HuH-7.5 (cell line): Measurements from ENCODE around the gene PAQR8.
"Not testable (repeated sequence)": the region's sequence is repeated elsewhere in the genome, so short reads cannot be mapped to it uniquely, and the experiment has no call there.

Source experiments
- DNase-seq: peaks from one replicate; pipeline ENCODE4 v3.0.0; 2011; ENCODE audit warnings: low spot score

PAQR8 gene

DNA sequence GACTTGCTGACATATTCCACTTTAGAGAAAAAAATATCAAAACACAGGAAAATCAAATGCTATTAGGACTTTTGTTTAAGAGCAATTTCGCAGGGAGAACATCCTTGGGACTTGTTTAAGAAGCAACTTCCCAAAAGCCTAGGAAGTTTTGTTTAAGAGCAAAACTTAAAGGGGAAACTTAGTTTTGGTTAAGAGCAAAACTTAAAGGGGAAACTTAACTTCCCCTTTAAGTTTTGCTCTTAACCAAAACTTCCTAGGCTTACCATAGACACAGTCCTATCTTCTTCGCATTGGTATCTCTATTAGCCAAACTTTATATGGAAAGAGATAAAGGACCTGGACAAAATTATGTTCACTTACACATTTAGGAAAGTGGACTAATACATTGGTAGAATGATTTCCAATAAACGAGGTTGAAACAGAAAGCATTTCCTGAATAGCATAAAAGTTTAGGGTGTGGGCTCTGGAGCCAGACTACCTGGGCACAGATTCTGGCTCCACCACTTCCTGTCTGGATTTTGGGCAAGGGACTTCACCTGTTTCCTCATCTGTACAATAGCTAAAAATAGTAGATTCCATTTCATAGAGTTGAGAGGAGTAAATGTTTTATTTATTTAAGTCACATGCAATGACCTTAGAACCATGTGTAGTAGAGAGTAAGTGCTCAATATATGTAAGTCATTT, 15.7 kb downstream of the PAQR8 start:
- no peak for DNase-seq

DNA sequence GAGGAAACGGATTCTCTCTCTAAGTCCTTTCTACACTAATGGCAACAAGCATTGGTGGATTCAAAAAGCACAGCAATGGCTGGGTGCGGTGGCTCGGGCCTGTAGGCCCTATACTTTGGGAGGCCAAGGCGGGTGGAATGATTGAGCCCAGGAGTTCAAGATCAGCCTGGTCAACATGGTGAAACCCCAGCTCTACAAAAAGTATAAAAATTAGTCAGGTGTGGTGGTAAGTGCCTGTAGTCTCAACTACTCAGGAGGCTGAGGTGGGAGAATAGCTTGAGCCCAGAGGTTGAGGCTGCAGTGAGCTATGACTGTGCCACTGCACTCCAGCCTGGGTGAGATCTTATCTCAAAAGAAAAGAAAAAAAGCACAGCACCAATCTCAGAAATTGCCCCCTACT, 19.3 kb downstream of the PAQR8 start:
- DNase-seq: no peak

GRCh38 chr6:52384145-52384766, 22.3 kb downstream of the PAQR8 start:
- DNase-seq: no peak

DNA sequence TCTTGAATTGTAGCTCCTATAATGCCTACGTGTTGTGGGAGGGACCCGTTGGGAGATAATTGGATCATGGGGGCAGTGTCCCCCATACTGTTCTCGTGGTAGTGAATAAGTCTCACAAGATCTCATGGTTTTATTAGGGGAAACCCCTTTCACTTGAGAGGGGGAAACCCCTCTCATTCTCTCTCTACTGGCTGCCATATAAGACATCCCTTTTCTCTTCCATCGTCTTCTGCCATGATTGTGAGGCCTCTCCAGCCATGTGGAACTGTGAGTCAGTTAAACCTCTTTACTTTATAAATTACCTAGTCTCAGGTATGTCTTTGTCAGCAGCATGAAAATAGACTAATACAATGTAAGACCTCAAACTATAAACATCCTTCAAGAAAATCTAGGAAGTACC, 23.1 kb downstream of the PAQR8 start:
- no peak for DNase-seq

DNA sequence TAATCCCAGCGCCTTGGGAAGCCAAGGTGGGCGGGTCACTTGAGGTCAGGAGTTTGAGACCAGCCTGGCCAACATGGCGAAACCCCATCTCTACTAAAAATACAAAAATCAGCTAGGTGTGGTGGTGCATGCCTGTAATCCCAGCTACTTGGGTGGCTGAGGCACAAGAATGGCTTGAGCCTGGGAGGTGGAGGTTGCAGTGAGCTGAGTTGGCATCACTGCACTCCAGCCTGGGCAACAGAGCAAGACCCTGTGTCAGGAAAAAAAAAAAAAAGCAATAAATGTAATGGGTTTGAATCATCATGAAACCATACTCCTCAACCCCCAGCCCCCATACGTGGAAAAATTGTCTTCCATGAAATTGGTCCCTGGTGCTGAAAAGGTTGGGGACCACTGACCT, 26.2 kb downstream of the PAQR8 start:
- not testable (repeated sequence) for DNase-seq

DNA sequence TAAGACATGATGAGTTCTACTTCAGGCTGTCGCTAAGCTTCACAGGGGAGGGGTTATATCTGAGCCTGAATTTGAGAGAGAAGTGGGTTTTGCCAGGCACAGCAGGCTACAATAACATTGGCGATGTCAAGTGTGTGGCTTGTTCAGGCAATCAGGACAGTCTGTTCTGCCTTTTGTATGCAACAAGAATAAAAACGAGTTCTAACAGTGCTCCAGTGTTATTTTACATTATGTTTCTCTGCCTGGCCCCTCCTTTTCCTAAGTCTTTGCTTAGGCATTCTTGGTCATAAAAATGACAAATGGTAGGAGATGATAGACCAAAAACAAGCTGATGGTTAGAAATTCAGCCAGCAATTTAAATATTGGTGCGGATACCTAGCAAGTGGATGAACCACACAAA, 26.8 kb downstream of the PAQR8 start:
- DNase-seq: no peak

DNA sequence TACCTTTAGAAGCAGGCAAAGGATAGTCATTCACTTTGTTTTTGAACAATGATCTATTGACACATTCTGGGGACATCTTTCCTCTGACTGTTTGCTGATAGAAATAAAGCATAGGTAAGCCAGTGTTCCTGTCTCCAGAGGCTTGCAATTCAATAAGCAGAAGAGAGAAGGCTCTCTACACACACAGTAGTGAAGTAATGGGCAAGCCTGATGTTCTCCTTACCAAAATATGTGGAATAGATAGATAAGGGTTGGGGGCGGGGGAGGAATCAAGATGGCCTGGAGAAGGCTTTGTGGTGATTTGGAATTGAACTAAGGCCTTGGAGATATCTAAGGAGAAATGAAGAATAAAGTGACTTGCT, 27.3 kb downstream of the PAQR8 start:
- DNase-seq: no peak

DNA sequence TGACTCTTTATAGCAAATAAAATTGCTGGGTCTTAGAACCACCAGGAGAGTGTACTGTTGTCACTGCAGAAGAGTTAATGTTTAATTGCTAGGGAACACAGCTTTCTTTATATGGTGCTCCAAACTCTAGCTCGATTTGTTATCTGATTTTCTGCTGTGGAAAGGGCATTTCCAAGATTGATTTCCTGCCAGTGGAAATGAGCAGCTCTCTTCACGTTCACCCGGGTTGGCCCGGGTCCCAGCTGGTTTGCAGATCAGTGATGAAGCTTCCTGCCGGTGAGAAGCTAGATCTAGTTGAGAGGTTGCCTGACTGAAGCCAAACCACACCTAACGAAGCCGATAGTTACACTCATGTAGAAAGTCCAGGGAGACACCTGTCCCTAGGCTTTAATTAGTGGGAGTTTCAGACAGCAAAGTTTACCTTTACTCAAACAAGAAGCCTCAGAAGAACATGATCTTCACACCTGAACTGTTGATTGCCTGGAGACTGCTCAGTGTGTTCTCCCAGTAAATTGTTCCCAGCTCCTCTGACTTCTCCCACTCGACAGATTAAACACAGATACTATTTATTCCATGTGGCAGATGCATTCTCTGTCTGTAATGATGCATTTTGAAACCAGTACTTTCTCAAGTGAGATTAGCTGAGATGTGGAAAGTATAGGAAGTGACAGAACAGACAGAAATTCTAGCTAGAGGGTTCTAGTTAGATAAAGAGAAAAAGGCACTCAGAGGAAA, 27.8 kb downstream of the PAQR8 start:
- DNase-seq: peak; percentile 27

DNA sequence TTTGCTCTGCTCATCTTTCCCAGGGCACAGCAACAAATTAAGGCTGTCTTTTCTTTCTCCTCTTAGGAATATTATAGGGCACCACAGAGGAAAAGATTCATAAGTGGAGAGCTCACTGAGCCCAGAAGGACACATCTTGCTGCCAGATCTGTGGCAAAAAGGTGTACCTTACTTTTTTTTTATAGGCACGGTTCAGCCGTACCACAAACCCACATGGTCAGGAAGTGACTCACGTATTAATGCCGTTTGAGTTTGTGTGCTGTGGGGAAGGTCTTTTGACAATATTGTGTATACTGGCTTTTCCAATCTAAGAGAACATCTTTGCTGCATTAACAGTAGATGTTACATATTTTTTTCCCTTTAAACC, 28.4 kb downstream of the PAQR8 start:
- DNase-seq: no peak

GRCh38 chr6:52391599-52391998, 29.6 kb downstream of the PAQR8 start:
- no peak for DNase-seq

DNA sequence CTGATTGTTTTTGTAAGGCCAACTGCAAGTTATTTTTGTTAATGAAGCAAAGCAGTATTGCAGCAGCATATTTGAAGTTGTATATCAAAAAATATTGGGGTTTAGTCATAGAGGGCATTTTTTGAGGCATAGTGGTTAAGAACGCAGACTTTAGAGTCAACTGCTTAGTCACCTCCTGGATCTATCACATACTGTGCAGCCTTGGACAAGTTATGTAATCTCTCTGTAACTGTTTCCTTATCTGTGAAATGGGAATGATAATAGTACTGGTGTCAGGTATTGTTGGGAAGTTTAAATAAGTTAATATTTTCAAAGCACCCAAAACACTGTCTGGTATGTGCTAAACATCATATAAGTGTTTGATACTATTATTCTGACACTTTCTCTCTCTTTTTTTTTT, 31.0 kb downstream of the PAQR8 start:
- no peak for DNase-seq

DNA sequence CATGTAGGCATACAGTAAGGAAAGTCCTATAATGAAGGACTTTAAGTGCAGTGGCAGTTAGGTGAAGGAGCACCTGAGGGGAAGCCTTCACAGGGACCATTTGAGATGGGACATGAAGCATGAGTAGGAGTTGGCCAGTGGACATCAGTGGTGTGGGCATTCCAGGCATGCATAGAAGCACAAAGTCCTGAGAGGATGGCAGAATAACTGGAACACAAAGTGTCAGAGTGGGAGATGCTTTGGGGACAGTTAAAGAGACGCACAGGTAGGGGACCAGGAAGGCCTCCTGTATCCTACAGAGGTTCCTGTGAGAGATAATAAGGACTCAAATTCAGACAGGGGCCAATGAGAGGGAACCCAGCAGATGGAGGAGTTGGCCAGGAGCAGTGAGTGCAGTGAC, 31.8 kb downstream of the PAQR8 start:
- DNase-seq: no peak

DNA sequence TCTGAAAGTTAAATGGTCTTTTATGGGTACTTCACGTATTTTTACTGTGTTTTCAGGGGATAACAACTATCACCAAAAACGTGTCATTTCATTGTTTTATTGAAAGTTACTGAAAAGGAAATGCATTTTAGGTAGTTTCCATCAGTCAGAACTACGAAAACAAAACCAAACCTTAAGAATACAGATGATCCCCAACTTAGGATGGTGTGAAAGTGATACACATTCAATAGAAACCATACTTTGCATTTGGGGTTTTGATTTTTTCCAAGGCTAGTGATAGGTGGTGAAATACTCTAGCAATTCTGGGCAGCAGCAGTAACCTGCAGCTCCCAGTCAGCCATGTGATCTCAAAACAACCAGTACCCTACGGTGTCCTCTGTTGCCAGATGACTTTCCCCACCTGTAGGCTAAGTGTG, 32.3 kb downstream of the PAQR8 start:
- no peak for DNase-seq

DNA sequence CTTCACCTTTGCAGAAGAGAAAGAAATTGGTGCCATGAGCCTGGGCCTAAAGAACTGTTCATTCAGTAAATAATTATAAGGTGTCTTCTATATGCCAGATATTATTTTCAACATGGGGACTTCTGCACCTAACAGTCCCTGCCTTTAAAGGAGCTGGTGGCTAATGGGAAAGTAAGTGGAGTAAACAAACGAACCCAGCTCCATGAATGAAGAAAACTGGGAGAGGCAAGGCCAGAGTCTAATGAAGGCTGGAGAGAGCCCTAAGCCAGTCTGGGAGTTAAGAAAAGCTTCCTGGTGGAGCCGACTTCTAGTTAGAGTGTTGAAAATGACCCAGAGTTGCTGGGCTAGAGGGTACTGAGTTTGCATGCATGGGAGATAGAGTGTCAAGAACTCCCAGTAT, 34.0 kb downstream of the PAQR8 start:
- DNase-seq: no peak

GRCh38 chr6:52399511-52400312, 37.8 kb downstream of the PAQR8 start:
- DNase-seq: no peak

DNA sequence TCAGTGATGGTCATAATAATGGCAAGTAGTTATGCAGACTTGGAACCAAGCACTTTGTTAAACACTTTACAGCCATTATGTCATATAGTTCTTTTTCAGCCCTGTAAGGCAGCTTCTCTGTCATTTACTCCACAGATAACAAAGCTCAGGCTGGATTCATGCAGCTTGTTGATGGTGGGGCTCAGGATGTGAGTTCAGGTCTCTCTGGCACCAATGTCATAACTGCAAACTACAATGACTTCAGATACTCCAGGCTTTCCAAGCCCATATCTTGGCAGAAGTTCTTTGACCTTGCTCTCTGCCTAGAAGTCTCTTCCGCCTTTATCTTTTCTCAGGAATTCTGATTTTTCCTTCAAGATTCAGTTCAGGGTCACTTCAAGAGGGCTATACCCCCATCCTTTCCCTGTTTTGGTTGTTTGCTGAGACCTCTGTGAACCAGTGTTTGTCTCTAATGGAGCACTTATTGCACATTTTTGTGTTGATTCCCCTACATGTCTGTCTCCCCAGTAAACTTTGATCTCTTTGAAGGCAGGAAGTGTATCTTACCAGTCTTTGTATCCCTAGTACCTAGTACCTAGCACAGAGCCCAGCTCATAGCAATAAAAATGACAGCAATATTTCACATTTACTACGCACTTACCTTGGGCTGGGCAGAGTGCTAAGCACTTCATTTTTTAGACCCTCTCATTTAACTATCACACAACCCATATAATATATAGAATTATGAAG, 38.5 kb downstream of the PAQR8 start:
- no peak for DNase-seq

DNA sequence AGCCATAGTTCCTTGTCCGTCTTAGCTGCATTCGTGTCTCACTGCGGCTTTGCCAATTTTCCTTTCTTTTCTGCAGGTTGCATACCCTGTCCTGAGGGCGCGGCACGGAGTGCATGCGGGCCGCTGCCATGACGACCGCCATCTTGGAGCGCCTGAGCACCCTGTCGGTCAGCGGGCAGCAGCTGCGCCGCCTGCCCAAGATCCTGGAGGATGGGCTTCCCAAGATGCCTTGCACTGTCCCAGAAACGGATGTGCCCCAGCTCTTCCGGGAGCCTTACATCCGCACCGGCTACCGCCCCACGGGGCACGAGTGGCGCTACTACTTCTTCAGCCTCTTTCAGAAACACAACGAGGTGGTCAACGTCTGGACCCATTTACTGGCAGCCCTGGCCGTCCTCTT, 41.1 kb downstream of the PAQR8 start:
- DNase-seq: no peak

DNA sequence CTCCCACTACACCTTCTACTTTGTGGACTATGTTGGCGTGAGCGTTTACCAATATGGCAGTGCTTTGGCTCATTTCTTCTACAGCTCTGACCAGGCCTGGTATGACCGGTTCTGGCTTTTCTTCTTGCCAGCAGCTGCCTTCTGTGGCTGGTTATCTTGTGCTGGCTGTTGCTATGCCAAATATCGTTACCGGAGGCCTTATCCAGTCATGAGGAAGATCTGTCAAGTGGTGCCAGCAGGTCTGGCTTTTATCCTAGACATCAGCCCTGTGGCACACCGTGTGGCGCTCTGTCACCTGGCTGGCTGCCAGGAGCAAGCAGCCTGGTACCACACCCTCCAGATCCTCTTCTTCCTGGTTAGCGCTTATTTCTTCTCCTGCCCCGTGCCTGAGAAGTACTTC, 41.7 kb downstream of the PAQR8 start:
- no peak for DNase-seq

DNA sequence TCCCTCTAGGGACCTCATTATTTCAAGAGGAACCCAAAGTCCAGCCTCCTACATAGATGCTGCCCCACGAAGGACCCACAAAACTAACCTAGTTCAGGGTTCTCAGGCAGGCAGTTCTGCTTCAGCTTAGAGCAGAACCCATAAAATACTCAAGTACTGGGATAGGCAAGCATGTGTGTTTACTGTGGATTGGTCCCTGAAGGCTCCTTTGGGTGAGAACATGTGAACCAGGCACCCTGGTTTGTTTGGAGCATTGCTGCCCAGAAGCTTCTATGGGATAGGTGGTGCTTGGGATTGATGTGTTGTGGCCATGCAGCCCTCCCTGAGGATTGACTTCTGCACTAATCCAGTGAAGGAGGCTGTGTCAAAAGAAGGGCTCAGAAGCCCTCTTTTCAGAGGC, 43.3 kb downstream of the PAQR8 start:
- DNase-seq: no peak

DNA sequence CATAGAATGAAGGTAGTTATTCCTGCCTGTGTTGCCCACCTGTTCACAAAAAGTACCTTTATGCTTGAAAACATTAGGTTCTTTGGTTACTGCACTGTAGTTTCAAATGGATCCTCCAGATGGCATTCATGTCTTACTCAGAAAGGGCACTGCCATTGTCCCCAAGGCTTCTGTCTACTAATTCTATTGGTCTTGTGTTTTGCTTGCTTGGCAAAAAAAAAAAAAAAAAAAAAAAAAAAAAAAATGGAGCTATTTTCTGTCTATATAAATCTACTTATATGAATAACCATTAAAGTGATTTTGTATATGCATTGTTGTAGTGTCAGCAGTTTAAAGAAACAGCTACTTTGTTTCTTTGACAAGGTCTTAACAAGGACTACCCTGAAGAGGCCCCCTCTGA, 45.5 kb downstream of the PAQR8 start:
- DNase-seq: no peak

- DNase-seq: no peak
Measured at GRCh38 chr6:52409499-52409898, 47.5 kb downstream of the PAQR8 start.

DNA sequence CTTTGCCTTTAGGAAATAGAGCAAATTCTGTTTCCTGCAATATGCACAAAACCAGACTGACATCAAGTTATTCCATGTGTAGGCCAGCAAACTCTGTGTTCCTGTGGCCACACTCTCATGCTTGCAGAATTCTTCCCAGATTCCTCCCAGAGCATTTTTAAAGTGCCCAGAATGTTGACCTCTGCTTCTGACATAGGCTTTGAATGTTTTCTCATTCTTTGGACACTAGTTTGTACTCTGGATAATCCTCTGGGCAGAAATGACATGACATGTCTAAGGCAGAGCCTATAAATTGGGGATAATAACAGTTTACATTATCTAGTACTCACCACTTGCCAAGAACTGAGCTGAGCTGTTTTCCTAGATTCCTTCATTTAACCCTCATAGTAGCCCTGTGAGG, 49.0 kb downstream of the PAQR8 start:
- DNase-seq: no peak
